Muscle layer of duodenum (tissue), 2 donors: ENCODE data around the gene AGAP3.
A peak's percentile ranks its signal among the peaks of the same experiment; 100 is the strongest.

Source experiments
- H3K27ac ChIP-seq: one replicate; pipeline ENCODE4 v1.7.0; 2013; ENCODE audit warnings: mild to moderate bottlenecking, low read length
- H3K27me3 ChIP-seq: one replicate; pipeline ENCODE4 v1.7.0; 2013; ENCODE audit warnings: low read depth, mild to moderate bottlenecking, control low read depth, low read length
- H3K36me3 ChIP-seq, 2 donors: one replicate each; pipeline ENCODE4 v1.7.0; 2013; ENCODE audit warnings: low read length in 2 of 2, control low read depth in 1 of 2, mild to moderate bottlenecking in 1 of 2; ENCODE audit not compliant: insufficient read depth in 2 of 2, control insufficient read depth in 1 of 2
- H3K4me1 ChIP-seq, 2 donors: one replicate each; pipeline ENCODE4 v1.7.0; 2013; ENCODE audit warnings: low read length in 2 of 2, mild to moderate bottlenecking in 2 of 2, control low read depth in 1 of 2, moderate library complexity in 1 of 2; ENCODE audit not compliant: insufficient read depth in 2 of 2, control insufficient read depth in 1 of 2
- H3K4me3 ChIP-seq, 2 donors: one replicate each; pipeline ENCODE4 v1.7.0; 2013; ENCODE audit warnings: low read length in 2 of 2, low read depth in 1 of 2, mild to moderate bottlenecking in 1 of 2
- H3K9me3 ChIP-seq, 2 donors: one replicate each; pipeline ENCODE4 v1.7.0; 2013; ENCODE audit warnings: low read length in 2 of 2, control low read depth in 1 of 2, mild to moderate bottlenecking in 1 of 2; ENCODE audit not compliant: control insufficient read depth in 1 of 2
- donor health status: healthy.

Gene AGAP3

DNA sequence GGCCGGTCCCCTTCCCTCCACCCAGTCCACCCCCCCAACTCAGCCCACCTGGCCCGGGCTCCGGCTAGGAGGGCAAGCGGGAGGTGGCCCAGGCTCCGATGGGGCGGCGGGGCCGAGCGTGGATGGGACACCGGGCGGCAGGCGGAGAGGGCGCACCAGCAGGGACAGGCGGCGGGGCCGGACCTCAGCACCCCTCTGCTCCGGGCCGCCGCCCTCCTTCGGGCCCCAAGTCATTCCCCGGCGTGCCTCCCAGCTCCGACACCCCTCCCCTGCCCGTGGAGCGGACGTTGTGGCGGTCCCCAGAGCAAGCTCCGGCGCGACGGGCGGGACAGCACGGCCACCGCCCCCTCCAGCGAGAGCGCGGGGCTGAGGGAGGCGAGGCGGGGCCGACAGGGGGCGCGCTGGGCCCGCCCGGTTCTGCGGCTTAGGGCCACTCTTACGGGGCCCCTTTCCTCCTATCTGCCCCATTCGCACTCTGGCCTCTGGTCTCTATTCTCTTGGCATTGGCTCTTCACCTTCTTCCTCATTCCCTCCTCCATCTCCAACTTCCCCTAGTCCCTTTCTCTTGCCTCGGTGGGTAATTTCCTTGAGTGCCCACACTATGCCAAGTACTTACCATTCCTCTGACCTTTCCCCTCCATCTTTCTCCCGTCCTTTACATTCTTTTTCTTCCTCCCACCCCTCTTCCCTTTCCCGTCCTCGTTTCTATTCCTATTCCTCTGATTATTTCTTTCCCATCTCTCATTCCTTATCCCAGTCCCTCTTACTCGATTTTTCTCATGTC, 81.9 kb downstream of the AGAP3 start:
- H3K4me3 ChIP-seq = peak overlapping the region in 1 of 2 donors; percentile 68
- H3K36me3 ChIP-seq = no peaks in the 10 kb centered on the region
- H3K4me1 ChIP-seq = peaks cover 2 to 19% of the 10 kb centered on the region in 2 donors
- peaks cover 37% of the 10 kb centered on the region for H3K27me3 ChIP-seq
- no peak overlapping the region for H3K27ac ChIP-seq
- no peaks in the 10 kb centered on the region for H3K9me3 ChIP-seq

DNA sequence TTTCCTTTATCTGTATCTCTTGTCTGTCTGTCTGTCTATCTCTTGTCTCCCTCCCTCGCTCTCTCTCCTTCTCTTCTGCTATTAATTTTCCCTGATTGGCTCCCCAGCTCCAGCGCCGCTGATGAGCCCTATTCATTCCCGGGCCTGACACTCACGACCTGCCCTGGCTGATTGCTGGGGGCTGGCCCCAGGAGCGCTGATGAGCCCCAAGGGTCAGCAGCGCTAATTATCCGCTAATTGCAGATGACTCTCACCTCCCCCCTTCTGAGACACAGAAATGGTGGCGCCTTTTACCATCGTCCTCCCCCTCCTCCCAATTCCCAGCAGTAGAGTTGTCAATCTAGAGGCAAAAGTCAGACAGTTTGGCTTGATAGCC, 82.5 kb downstream of the AGAP3 start:
- peaks cover 39% of the 10 kb centered on the region for H3K27me3 ChIP-seq
- no peak overlapping the region for H3K4me3 ChIP-seq
- H3K27ac ChIP-seq = no peak overlapping the region
- no peaks in the 10 kb centered on the region for H3K9me3 ChIP-seq
- H3K36me3 ChIP-seq = no peaks in the 10 kb centered on the region
- peaks cover 2 to 19% of the 10 kb centered on the region in 2 donors for H3K4me1 ChIP-seq

DNA sequence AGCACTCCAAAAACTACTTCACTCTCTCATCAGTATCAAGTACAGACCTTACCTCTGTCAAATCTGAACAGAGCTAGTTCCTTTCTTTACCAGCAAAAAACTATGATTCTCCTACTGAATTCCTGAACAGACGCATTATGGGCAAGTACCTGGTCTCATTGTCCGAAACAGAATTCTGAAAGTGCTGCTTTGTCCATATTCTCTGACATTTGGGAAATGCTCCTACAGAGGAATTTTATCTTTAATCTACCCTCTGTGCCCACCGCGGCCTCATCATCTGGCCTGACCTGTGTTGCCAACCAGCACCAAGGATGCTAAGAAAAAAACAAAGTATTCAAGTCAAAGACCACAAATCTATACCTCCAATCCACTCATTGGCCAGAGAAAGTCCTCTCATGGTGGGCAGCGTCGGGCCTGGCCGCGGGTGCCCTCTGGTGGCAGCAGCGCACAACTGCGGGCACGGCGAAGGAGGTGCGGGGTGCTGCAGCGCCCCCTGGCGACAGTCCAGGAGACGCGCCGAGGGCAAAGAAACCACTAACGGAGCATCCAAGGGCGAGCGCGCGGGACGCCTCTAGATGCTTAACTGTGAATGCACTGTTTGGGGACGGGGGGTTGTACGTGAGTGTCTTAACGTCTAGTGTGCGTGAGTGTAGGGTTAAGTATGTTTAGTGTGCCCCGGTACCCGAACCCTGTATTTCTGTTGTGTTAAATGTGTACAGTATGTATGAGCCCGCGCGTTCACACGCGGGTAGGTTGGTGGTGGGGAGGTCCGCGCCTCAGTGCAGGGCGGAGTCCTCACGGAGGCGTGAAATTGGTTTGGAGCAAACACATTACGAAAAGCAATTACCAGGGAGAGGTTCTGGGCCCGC, 86.2 kb downstream of the AGAP3 start:
- H3K9me3 ChIP-seq = no peaks in the 10 kb centered on the region
- H3K27me3 ChIP-seq = peaks cover 16% of the 10 kb centered on the region
- H3K4me1 ChIP-seq = peaks cover 0 to 9% of the 10 kb centered on the region in 2 donors
- no peak overlapping the region for H3K4me3 ChIP-seq
- H3K36me3 ChIP-seq = no peaks in the 10 kb centered on the region
- no peak overlapping the region for H3K27ac ChIP-seq

DNA sequence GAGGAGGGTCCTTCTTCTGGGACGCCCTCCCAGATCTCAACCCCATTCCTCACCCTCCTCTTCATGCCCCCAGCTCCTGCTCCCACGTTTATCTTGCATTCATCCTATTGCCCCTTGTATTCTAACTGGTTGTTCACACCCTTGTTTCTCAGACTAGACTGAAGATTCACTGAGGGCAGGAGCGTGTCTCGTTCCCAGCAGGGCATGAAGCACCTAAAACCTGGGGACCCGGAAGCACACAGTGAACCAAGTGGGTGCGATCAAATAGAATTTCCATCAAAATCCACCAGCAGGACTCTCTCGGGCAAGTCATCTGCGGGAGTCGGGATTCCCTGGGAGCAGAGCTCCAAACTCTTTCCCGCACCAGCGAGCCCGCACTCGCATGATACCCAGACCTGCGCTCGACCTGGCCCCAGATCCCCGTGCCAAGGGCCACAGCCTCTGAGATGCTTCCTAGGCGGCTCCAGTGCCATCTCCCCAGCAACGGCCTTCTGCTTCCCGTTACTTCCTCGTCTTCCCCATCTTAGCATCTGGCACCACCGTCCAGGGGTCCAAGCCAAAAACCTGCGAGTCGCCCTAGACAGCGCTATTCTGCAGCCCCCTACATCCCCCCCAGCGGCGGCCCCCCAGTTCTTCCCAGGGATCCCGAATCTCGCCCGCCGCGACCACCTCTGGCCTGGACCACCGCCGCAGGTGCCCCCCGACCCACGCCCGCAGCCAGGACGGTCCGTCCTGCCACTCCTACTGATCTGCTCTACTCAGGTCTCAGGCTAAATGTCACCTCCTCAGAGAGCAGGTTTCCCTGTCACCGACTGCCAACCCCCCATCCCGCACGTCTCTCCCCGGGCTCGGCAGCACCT, 87.3 kb downstream of the AGAP3 start:
- H3K27me3 ChIP-seq = peaks cover 12% of the 10 kb centered on the region
- H3K4me3 ChIP-seq = no peak overlapping the region
- H3K36me3 ChIP-seq = no peaks in the 10 kb centered on the region
- no peak overlapping the region for H3K27ac ChIP-seq
- H3K4me1 ChIP-seq = no peaks in the 10 kb centered on the region
- no peaks in the 10 kb centered on the region for H3K9me3 ChIP-seq

DNA sequence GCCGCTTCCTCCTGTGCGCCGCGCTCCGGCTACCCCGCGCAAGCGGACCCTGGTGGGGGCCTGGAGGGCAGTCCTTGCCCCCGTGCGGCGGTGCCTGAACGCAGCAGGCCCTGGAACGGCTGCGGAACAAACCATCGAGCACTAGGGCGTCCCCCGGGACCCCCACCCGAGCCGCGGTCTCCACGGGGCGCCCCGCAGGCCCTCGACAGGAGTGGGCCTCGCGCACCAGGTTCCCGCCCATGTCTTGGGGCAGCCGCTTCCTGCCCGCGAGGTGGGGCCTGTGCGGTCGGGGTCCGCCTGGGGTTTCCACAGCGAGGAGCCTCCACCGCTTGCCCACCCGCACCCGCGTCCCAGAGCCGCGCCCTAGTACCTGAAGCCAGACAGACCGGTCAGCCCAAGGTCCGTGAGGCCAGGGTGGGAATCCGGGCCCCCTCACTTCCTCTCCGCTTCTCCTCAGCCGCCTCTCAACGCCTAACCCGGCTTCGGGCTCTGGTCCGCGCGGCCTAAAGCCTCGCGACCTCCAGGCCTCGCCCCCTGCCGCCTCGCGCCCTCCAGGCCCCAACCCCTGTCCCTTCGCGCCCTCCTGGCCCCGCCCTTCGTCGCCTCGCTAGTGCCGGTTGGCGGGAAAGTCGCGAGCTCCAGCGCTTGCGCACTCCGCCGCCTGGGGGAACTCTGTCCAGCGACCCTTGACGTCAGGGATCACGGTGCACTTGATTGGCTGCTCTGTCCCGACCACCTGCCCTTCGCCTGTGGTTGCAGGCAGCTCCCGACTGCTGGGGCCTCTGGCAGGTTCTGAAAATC, 88.2 kb downstream of the AGAP3 start:
- Histone ChIP-seq H3K27ac (no peak overlapping the region), H3K36me3 (no peaks in the 10 kb centered on the region), H3K27me3 (peaks cover 7% of the 10 kb centered on the region), H3K4me1 (no peaks in the 10 kb centered on the region), H3K4me3 (no peak overlapping the region), H3K9me3 (no peaks in the 10 kb centered on the region)

DNA sequence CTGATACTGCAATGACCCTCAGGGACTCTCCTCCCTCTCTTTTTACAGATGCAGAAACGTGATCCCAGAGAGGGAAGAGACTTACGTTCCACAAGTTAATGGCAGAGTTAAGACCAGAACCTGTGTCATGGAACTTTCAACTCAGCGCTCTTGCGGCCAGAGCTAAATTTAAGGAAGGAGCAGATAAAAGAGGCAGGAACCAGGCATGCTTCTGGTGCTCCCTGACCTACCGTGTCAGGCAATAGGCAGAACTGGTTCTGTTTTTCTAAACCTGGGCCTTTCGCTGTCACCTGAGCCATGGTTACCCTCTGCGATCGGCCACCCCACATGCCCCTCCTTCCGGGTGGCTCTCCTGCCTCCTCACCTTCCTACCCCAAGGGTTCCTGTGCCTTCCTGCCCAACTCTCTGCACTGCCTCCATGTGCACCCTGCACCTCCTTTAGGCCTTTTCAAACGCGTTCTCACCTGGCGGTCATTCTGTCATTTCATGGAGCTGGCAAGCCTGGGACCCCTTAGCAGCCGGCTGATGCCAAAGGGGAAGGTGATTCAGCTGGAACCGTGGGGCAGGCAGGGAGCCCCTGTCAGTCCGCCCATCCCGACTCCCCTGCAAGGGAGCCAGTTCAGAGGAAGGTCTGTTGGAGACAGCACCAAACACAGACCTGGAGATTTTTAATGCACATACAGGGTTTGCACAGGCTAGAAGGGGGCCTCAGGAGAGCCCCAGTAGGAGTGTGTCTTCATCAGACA, 88.9 kb downstream of the AGAP3 start:
- Histone ChIP-seq H3K27me3 (peaks cover 7% of the 10 kb centered on the region), H3K4me1 (no peaks in the 10 kb centered on the region)

DNA sequence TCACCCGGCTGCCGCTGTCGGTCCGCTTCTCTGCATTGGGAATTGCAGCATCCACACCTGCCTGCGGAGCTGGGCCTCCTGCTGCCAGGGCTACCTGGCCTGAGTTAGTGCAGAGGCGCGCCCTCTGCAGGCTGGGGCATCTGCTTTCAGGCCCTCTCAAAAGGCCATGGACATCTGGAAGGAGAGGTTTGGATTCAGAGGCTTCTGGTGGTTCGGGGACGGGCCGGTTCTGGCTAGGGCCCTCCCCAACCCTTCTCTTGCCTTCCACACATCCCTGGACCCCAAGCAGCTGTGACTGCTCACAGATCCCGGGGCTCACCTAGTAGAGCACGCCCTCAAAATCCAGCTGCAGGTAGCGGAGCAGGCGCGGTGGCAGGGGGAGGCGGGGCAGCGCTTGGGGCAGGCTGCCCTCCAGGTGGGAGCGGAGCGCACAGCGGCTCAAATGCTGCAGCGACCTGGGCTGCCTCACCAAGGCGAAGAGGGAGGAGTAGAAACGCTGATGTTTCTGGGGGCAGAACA, 89.6 kb downstream of the AGAP3 start:
- no peaks in the 10 kb centered on the region for H3K9me3 ChIP-seq
- H3K36me3 ChIP-seq = no peaks in the 10 kb centered on the region
- peaks cover 7% of the 10 kb centered on the region for H3K27me3 ChIP-seq
- no peaks in the 10 kb centered on the region for H3K4me1 ChIP-seq
- H3K27ac ChIP-seq = no peak overlapping the region
- no peak overlapping the region for H3K4me3 ChIP-seq

More for the DNA sequence above, 88.9 kb downstream of the AGAP3 start:
- no peak overlapping the region for H3K4me3 ChIP-seq
- H3K36me3 ChIP-seq = no peaks in the 10 kb centered on the region
- no peaks in the 10 kb centered on the region for H3K9me3 ChIP-seq
- no peak overlapping the region for H3K27ac ChIP-seq

DNA sequence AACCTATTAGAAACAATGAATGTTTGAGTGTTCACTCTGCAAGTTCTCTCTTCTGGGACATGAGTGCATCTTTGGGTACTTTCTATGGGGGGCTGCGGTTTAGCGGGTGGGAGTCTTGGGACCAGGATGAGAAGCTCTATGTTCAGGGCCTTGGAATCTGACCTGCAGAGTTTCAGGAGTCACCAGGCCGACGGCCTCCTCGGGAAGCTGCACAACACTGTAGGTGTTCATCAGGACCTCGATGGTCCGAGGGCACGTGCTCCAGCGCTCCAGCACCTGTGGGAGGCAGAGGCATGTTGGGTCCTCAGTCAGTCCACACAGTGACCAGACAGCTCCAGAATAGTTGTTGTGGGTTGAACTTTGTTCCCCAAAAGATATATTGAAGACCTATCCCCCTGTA, 90.1 kb downstream of the AGAP3 start:
- no peaks in the 10 kb centered on the region for H3K9me3 ChIP-seq
- H3K4me3 ChIP-seq = no peak overlapping the region
- H3K4me1 ChIP-seq = no peaks in the 10 kb centered on the region
- H3K27me3 ChIP-seq = peaks cover 7% of the 10 kb centered on the region
- no peaks in the 10 kb centered on the region for H3K36me3 ChIP-seq
- H3K27ac ChIP-seq = no peak overlapping the region

DNA sequence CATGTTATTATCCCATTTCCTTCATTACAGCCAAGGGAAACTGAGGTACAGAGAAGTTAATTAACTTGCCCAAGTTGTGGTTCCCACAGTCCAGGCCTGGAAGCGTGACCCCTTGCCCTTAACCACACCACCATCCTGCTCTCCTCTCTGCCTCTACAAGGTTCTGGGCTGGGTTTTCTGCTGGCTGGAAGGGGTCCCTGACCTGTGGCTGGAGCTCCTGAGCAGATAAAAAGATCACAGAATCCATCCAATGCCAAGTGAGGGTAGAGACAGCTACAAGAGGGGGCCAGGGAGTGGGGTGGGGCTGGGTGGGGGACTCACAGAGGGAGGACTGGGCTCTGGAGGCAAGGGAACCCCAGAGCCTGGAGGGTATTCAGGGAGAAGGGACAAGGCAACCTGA, 91.0 kb downstream of the AGAP3 start:
- H3K27ac ChIP-seq = no peak overlapping the region
- H3K36me3 ChIP-seq = no peaks in the 10 kb centered on the region
- peaks cover 7% of the 10 kb centered on the region for H3K27me3 ChIP-seq
- H3K4me1 ChIP-seq = no peaks in the 10 kb centered on the region
- no peaks in the 10 kb centered on the region for H3K9me3 ChIP-seq
- no peak overlapping the region for H3K4me3 ChIP-seq

DNA sequence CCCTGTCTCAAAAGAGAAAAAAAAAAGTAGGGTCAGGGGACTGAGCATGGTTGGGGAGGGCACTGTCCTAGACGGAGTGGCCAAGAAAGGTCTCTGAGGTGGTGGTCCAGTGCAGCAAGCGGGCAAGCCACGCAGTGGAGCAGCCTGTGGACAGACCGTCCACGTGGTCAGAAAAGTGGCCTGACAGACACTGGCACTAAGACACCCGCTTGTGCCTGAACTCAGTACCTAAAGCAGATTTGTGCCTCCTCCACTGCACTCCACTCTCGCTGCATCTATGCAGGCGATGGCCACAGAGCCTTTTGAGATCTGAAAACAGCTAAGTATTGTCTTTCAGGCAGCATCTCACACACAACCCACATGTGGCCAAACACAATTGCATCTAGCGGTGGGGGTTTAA, 92.0 kb downstream of the AGAP3 start:
- Histone ChIP-seq H3K4me3 (no peak overlapping the region), H3K27me3 (peaks cover 1% of the 10 kb centered on the region), H3K27ac (no peak overlapping the region), H3K9me3 (no peaks in the 10 kb centered on the region), H3K4me1 (no peaks in the 10 kb centered on the region), H3K36me3 (no peaks in the 10 kb centered on the region)
